SK-N-MC (cell line): ENCODE measurements around the gene RNF212B.

Experiments
- DNase-seq: peaks from one replicate; pipeline ENCODE4 v3.0.0-alpha.2; 2011; ENCODE audit warnings: low read depth, low spot score
- H3K27ac ChIP-seq: fragments of 200-600 bp; sonication (generic); 2 replicates; pipeline ENCODE4 v1.5.1; 2016; ENCODE audit warnings: mixed run types
- H3K36me3 ChIP-seq: fragments of 200-600 bp; sonication (generic); 2 replicates; pipeline ENCODE4 v1.6.1; 2017; ENCODE audit warnings: antibody characterized with exemption, low read length, mixed read lengths; ENCODE audit not compliant: insufficient read depth
- H3K4me3 ChIP-seq: fragments of 200-600 bp; sonication (generic); 2 replicates; pipeline ENCODE4 v1.5.1; 2016
- H3K9ac ChIP-seq: fragments of 200-600 bp; sonication (generic); 2 replicates; pipeline ENCODE4 v1.8.0; 2017; ENCODE audit warnings: mixed run types, mixed read lengths; ENCODE audit not compliant: insufficient read length
- H3K9me3 ChIP-seq: fragments of 200-600 bp; sonication (generic); 2 replicates; pipeline ENCODE4 v1.6.1; 2017; ENCODE audit warnings: low read depth, mild to moderate bottlenecking, antibody characterized with exemption, low read length, moderate library complexity, mixed read lengths
- EZH2 ChIP-seq: fragments of 200-600 bp; sonication (generic); IDR thresholded peaks from one replicate; pipeline ENCODE4 v1.6.1; 2017; ENCODE audit warnings: antibody characterized with exemption
- FOXP2 ChIP-seq: optimal IDR thresholded peaks from 2 replicates; pipeline ENCODE3; 2011; ENCODE audit warnings: mild to moderate bottlenecking, moderate library complexity; ENCODE audit not compliant: insufficient read depth; ENCODE audit errors: extremely low read length, control extremely low read depth
- POLR2AphosphoS5 ChIP-seq: IDR thresholded peaks from 2 replicates; pipeline ENCODE4 v1.6.1; 2012; ENCODE audit warnings: mild to moderate bottlenecking, low read depth, low read length, borderline replicate concordance

The RNF212B gene

GRCh38 chr14:23284654-23285529, 47.2 kb downstream of the RNF212B start:
- no peaks in the 10 kb centered on the region for H3K9me3 ChIP-seq
- TF ChIP-seq FOXP2 (no peak), POLR2AphosphoS5 (no peak), EZH2 (no peak)
- peak overlapping the region; percentile 91 for H3K9ac ChIP-seq
- no peak for DNase-seq
- no peaks in the 10 kb centered on the region for H3K36me3 ChIP-seq
- H3K27ac ChIP-seq: no peak overlapping the region
- peak overlapping the region; percentile 98 for H3K4me3 ChIP-seq

DNA sequence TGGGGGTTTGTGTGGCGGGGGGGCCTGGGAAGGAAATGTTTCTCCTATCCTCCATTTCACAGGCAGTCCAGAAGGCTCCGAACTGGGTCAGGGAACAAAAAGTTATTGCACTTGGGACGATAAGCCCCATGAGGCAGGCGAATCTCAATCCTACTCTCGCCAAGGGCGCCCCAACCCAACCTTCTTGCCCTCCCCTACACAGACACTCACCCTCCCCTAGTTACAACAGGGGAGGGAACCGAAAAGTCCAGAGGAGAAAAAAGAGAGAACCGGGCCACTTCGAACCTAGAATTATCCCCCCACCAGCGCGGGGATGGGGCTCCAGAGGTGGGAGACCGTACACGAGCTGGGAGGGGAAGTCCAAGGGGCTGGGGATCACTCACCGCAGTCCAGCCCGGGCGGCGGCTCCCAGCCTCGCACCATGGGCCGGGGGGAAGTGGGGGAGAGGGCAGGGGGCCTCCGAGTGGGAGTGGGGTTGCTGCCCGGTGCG, 47.8 kb downstream of the RNF212B start:
- Histone ChIP-seq H3K9ac (peak overlapping the region; percentile 91), H3K36me3 (no peaks in the 10 kb centered on the region), H3K9me3 (no peaks in the 10 kb centered on the region), H3K4me3 (peak overlapping the region; percentile 98), H3K27ac (no peak overlapping the region; the same call in 1 of the 2 replicates)
- TF ChIP-seq POLR2AphosphoS5 (no peak), EZH2 (no peak), FOXP2 (no peak)
- DNase-seq: no peak

DNA sequence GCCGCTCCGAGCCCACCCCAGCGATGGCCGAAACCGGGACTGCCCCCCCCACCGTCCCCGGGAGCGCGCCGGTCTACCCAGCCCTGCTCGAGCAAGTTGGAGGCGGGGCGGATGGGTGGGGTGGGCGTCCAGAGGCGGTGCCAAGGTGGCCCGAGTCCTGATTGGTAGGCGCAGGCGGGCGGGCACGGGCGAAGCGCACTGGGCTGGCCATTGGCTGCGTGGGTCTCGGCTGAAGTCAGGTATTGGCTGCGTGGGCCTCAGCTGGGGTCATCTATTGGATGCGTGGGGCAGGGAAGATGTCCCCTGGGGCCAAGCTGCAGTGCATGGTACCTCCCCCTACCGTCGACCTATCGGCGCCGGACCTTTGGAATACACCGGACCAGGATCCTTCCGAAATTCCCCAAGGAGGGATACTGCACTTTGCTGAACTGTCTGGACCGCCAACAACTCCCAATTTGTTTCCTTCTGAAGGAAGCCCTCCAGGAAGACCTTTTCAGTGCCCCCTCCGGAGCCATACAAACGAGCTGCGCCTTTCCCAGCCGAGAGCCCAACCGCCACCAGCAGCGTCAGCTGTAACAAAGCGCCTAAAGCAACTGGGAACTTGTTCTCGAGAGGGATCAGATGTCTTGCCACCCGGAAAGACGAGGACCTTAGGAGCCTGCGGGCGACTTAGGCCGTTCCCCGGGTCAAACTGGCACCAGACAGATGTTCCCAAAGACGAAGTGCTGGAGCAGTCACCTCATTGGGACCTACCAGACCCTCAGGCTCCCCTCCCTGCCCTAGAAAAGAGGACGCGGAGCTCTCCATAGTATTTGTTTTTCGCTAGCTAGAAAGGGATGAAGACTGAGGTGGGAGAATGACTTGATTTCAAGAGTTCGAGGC, 48.5 kb downstream of the RNF212B start, which contains the start of gene HOMEZ:
TSS of gene HOMEZ (minus strand) at position 113 of the 882 bp plus-strand sequence. CDS start 180 bp downstream, outside the sequence.
- no peaks in the 10 kb centered on the region for H3K36me3 ChIP-seq
- TF ChIP-seq EZH2: no peak
- TF ChIP-seq POLR2AphosphoS5: peak; percentile 86
- TF ChIP-seq FOXP2: peak; percentile 4
- peak; percentile 82 for DNase-seq
- peak within 1 kb of the TSS; percentile 98 for H3K4me3 ChIP-seq
- H3K27ac ChIP-seq: peak within 1 kb of the TSS; percentile 71
- no peaks in the 10 kb centered on the region for H3K9me3 ChIP-seq
- H3K9ac ChIP-seq: peak within 1 kb of the TSS; percentile 91

GRCh38 chr14:23286902-23287479, 49.3 kb downstream of the RNF212B start:
- TF ChIP-seq POLR2AphosphoS5: no peak
- no peak for TF ChIP-seq FOXP2
- TF ChIP-seq EZH2: no peak

GRCh38 chr14:23294734-23295561, 57.2 kb downstream of the RNF212B start:
- Histone ChIP-seq H3K4me3 (no peak overlapping the region), H3K9me3 (no peaks in the 10 kb centered on the region), H3K36me3 (no peaks in the 10 kb centered on the region), H3K27ac (peak overlapping the region; percentile 48; the same call in 1 of the 2 replicates), H3K9ac (no peak overlapping the region)
- DNase-seq: no peak
- TF ChIP-seq POLR2AphosphoS5: peak; percentile 26; the same call in 1 of the 2 replicates
- TF ChIP-seq FOXP2: no peak

More at GRCh38 chr14:23286902-23287479, 49.3 kb downstream of the RNF212B start:
- Histone ChIP-seq H3K27ac (peak overlapping the region; percentile 71), H3K9ac (peak overlapping the region; percentile 84), H3K9me3 (no peaks in the 10 kb centered on the region), H3K36me3 (no peaks in the 10 kb centered on the region), H3K4me3 (peak overlapping the region; percentile 98)
- no peak for DNase-seq

DNA sequence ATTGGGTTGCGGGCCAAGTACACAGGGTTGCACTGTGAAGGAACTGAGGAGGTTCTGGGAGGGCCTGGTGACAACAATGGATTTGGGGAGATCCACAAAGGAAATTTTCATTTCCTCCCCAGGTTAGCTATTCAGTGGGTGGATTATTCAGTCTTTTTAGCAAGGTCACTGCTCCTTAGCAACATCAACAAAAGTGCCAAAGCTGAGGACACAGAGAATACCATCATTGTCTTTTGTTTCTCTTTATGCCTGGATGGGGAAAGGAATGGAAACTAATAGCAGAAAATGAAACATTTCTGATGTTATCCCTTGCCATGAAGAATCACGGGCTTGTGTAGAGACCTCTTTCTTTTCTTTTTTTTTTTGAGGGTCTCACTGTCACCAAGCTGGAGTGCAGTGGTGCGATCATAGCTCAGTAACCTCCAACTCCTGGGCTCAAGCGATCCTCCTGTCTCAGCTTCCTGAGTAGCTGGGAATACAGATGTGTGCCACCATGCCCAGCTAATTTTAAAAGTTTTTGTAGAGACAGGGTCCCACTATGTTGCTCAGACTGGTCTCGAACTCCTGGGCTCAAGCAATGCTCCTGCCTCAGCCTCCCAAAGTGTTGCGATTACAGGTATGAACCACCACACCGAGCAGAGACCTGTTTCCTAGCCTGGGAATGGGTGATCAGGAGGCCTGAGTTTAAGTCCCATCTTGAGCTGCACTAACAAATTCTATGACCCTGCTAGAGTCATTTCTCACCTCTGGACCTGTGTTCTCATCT, 58.5 kb downstream of the RNF212B start:
- H3K9me3 ChIP-seq: no peaks in the 10 kb centered on the region
- H3K9ac ChIP-seq: no peak overlapping the region
- H3K36me3 ChIP-seq: no peaks in the 10 kb centered on the region
- TF ChIP-seq POLR2AphosphoS5 (no peak), EZH2 (no peak), FOXP2 (no peak)
- no peak overlapping the region for H3K4me3 ChIP-seq
- no peak for DNase-seq
- H3K27ac ChIP-seq: no peak overlapping the region

GRCh38 chr14:23297096-23297495, 59.4 kb downstream of the RNF212B start:
- Histone ChIP-seq H3K36me3 (no peaks in the 10 kb centered on the region), H3K27ac (no peak overlapping the region), H3K4me3 (no peak overlapping the region), H3K9ac (no peak overlapping the region), H3K9me3 (no peaks in the 10 kb centered on the region)
- TF ChIP-seq EZH2 (no peak), POLR2AphosphoS5 (no peak), FOXP2 (no peak)
- no peak for DNase-seq
